ENCODE measurements around the gene MAPK11. TPM values are rescaled to one million over a fixed set of nuclear protein-coding genes. Genes with fewer than 3 reads are reported as not detected.

Gene MAPK11
- total and polyA plus RNA-seq, 9 of the 15 experiments (the other 6 are each of a cell fraction or from before 2014, with no cell fraction given) = 0.06 to 14.6 (median 5.3) TPM

GRCh38 chr22:50309601-50309991 is 39.4 kb upstream of the MAPK11 start:
- Histone ChIP-seq H3K4me1 (replicated peaks in 1 of 2; ENCODE audit: control insufficient read depth in 2 of 2, insufficient read depth in 2 of 2, low read length in 2 of 2) (peaks cover 27 to 86% of the 10 kb centered on the region in 2 experiments), H3K4me3 (no peak overlapping the region), H3K4me2 (ENCODE audit: insufficient read depth, low read length) (no peak overlapping the region), H3K36me3 (ENCODE audit: control insufficient read depth, insufficient read depth, low read length) (no peaks in the 10 kb centered on the region), H4K20me1 (replicated peaks; ENCODE audit: control insufficient read depth, insufficient read depth, low read length) (no peaks in the 10 kb centered on the region), H3K27me3 (ENCODE audit: control insufficient read depth in 2 of 2, insufficient read depth in 2 of 2, low read length in 2 of 2) (no peaks in the 10 kb centered on the region), H3K79me2 (ENCODE audit: control insufficient read depth, insufficient read depth, low read length) (peaks cover 25% of the 10 kb centered on the region), H3K9me1 (ENCODE audit: control insufficient read depth, insufficient read depth, low read length) (no peaks in the 10 kb centered on the region), H3K27ac (ENCODE audit: extremely low read depth, low read depth, low read length) (no peak overlapping the region), H3K9ac (ENCODE audit: insufficient read depth in 1 of 2, low read depth in 2 of 2, low read length in 2 of 2) (peak overlapping the region in 1 of 2 experiments; percentile 83; a peak in 2 of 4 replicates), H3K9me3 (replicated peaks; ENCODE audit: control insufficient read depth, insufficient read depth, low read depth, low read length) (no peaks in the 10 kb centered on the region), H2AFZ (ENCODE audit: low read depth, low read length) (no peak overlapping the region)
- DNase-seq (ENCODE audit: extremely low read depth in 1 of 4, low spot score in 3 of 4) = no peak
- in situ Hi-C loops (cut with MboI) (no loop called here), intact Hi-C loops (cut with micrococcal nuclease) (no loop called here)
- 91% methylated on average over 5 of the region's 7 CpGs for WGBS (ENCODE audit: insufficient coverage, low coverage, missing lambda C conversion rate)
- CTCF ChIA-PET (ENCODE audit: low intra/inter-chr PET ratio) = no interaction called here
- no TSS peak for BruUV-seq (replicated peaks)
- no peak for FAIRE-seq
- no peak for ATAC-seq
- POLR2A ChIA-PET = interaction anchor here (1.3 kb wide), 1 partner anchor 10 kb away, joined by 3 read pairs; no protein-coding TSS in a partner anchor
- TF ChIP-seq RBFOX2 (IDR thresholded peaks at IDR 0.05; ENCODE audit: low read depth, low read length) = 0 out of 2 replicates have a peak, but pooled peaks have one; percentile 2
- TF ChIP-seq E2F3 (CRISPR knock-in tag; IDR thresholded peaks at IDR 0.05) = no peak

- Histone ChIP-seq H3K27me3 (ENCODE audit: control insufficient read depth in 2 of 2, insufficient read depth in 2 of 2, low read length in 2 of 2) (no peaks in the 10 kb centered on the region), H3K9ac (ENCODE audit: insufficient read depth in 1 of 2, low read depth in 2 of 2, low read length in 2 of 2) (peak overlapping the region in 1 of 2 experiments; percentile 83; a peak in 2 of 4 replicates), H3K9me3 (replicated peaks; ENCODE audit: control insufficient read depth, insufficient read depth, low read depth, low read length) (no peaks in the 10 kb centered on the region), H4K20me1 (replicated peaks; ENCODE audit: control insufficient read depth, insufficient read depth, low read length) (no peaks in the 10 kb centered on the region), H2AFZ (ENCODE audit: low read depth, low read length) (no peak overlapping the region), H3K79me2 (ENCODE audit: control insufficient read depth, insufficient read depth, low read length) (peaks cover 29% of the 10 kb centered on the region), H3K9me1 (ENCODE audit: control insufficient read depth, insufficient read depth, low read length) (no peaks in the 10 kb centered on the region), H3K4me2 (ENCODE audit: insufficient read depth, low read length) (peak overlapping the region; percentile 17), H3K4me3 (no peak overlapping the region), H3K4me1 (replicated peaks in 1 of 2; ENCODE audit: control insufficient read depth in 2 of 2, insufficient read depth in 2 of 2, low read length in 2 of 2) (peaks cover 30 to 86% of the 10 kb centered on the region in 2 experiments), H3K36me3 (ENCODE audit: control insufficient read depth, insufficient read depth, low read length) (no peaks in the 10 kb centered on the region), H3K27ac (ENCODE audit: extremely low read depth, low read depth, low read length) (peak overlapping the region; percentile 57)
- in situ Hi-C loops (cut with MboI) = no loop called here
- CTCF ChIA-PET (ENCODE audit: low intra/inter-chr PET ratio) = no interaction called here
- no peak for DNase-seq (ENCODE audit: extremely low read depth in 1 of 4, low spot score in 3 of 4)
- no TSS peak for BruUV-seq (replicated peaks)
- no peak for TF ChIP-seq SP1 (CRISPR knock-in tag; IDR thresholded peaks at IDR 0.05)
- no peak for TF ChIP-seq ZNF76 (CRISPR knock-in tag; IDR thresholded peaks at IDR 0.05; ENCODE audit: borderline replicate concordance)
- TF ChIP-seq RBFOX2 (IDR thresholded peaks at IDR 0.05; ENCODE audit: low read depth, low read length) = 0 out of 2 replicates have a peak, but pooled peaks have one; percentile 7
- TF ChIP-seq SUPT5H (IDR thresholded peaks at IDR 0.05) = 0 out of 2 replicates have a peak, but pooled peaks have one; percentile 1
- TF ChIP-seq MXI1 (IDR thresholded peaks at IDR 0.05; ENCODE audit: low read depth, low read length) = no peak
- POLR2A ChIA-PET = interaction anchor here (0.5 to 1.3 kb wide), 3 partner anchors 10 to 15 kb away, joined by 3 to 5 read pairs (median 4); no protein-coding TSS in a partner anchor
- FAIRE-seq = no peak
- 0 out of 3 replicates have a peak, but pooled peaks have one; percentile 6 for ATAC-seq
- WGBS (ENCODE audit: insufficient coverage, low coverage, missing lambda C conversion rate) = 93% methylated on average over 2 of the region's 9 CpGs
- intact Hi-C loops (cut with micrococcal nuclease) = no loop called here
Observed at GRCh38 chr22:50308986-50309600, 38.9 kb upstream of the MAPK11 start.

All from K562 (cell line).